ENCODE results near the gene PPEF2. TPM values are rescaled to one million over a fixed set of nuclear protein-coding genes. Genes with fewer than 3 reads are reported as not detected.

PPEF2 gene
- total RNA-seq, 1 donor from 2014 or later: not detected

DNA sequence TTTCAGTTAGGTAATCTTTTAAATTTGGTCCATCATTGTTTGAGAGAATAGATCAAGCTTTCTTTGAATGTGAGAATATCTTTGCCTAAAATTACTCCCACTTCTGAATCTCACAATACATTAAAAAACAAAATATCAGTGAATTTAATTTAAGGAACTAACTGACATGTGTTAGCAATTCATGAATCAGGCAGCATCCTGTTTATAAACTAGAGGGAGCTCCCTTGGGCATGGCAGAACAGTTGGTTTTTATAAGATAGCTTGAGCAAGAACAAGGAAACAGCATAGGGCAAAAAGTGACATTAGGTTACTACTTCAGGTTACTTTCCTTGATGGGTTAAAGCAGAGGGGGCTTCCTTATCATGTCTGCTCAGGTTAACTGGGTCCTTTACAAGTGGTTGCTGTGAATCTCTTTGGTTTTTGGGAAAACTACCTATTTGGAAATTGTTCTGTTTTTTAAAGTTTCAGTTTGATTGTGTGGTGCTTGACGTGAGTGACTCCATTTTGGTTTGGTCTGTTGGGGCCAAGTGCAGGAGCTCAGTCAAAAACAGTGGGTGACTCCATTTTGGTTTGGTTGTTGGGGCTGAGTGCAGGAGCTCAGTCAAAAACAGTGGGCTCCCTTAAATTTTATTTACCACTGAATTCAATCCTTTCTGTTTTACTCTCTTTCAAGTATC is 68.0 kb downstream of the PPEF2 start:
- no peak for DNase-seq (ENCODE audit: low read depth, low spot score)

DNA sequence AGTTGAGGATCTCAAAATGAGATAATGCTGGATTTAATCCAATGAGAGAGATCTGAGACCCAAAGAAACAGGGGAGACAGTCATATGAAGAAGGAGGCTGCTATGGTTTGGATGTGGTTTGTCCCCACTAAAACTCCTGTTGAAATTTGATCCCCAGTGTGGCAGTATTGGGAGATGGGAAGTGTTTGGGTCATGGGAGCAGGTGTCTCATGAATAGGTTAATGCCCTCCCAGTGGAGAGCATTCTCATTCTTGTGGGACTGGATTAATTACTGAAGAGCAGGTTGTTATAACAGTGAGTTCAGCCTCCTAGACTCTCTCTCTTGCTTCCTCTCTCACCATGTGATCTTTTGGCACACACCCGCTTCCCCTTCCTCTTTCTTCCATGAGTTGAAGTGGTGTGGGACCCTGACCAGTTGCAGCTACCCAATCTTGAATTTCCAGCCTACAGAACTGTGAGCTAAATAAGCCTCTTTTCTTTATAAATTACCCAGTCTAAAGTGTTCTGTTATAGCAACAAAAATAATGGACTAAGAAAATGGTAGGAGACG is 70.3 kb downstream of the PPEF2 start:
- DNase-seq (ENCODE audit: low read depth, low spot score): no peak

DNA sequence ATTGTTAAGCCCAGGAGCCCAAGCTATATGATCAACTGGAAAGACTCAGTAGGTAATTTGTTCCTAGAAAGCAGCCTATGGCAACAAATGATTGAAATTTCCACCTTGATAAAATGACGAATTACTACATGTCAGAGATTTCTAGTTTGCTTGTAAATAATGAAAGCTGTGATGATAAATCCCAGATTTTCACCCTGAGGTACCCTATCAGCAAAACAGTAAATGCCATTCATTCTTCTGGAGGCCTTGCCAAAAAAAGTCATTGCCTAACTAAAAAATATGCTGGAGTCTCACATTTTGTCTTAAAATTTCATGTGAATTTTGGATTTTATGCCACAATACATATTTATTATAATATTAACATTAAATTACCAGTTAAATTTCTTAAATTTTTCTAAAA is 71.3 kb downstream of the PPEF2 start:
- no peak for DNase-seq (ENCODE audit: low read depth, low spot score)

DNA sequence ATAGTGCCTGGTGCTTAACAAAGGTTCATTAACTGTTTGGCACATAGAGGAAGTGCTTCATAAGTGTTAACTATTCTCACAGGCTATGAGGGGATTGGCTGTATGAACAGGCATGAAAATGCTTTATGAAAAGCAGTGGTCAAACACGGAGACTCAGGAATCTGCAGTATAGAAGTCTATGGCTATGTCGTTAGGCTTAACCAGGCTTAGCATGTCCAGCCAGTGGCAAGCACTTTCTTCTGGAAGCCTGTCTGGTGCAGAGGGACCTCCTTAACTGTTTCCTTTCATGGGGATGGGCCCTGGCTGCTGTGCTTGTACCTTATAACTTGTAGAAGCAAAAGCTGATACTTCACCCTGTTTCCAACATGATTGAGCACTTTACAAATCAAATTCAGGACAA is 78.4 kb downstream of the PPEF2 start:
- DNase-seq (ENCODE audit: low read depth, low spot score): no peak

DNA sequence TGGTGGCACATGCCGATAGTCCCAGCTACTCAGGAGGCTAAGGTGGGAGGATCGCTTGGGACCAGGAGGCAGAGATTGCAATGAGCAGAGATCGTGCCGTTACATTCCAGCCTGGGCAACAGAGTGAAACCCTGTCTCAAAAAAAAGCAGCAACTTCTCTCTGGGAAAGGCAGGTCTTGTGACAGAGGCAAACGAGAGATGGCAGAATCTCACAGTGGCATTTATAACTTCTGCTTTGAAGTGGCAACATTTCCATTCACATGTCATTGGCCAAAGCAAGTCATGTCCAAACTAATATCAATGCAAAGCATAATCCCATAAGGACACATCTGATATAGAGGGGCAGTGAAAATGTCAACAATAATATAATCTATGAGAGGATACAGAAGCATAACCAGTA is 79.8 kb downstream of the PPEF2 start:
- no peak for DNase-seq (ENCODE audit: low read depth, low spot score)

DNA sequence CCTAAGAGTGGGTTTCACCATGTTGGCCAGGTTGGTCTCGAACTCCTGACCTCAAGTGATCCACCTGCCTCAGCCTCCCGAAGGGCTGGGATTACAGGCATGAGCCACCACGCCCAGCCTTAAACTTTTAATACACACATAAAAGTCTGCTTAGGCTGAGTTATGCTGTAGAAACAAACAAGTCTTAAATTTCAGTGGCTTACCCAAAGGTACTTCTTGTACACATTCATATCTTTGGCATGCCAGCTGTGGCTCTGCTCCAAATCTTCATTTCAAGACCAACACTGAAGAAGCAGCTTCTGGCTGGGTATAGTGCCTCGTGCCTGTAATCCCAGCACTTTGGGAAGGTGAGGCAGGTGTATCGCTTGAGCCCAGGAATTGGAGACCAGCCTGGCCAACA is 80.3 kb downstream of the PPEF2 start:
- DNase-seq (ENCODE audit: low read depth, low spot score): no peak

DNA sequence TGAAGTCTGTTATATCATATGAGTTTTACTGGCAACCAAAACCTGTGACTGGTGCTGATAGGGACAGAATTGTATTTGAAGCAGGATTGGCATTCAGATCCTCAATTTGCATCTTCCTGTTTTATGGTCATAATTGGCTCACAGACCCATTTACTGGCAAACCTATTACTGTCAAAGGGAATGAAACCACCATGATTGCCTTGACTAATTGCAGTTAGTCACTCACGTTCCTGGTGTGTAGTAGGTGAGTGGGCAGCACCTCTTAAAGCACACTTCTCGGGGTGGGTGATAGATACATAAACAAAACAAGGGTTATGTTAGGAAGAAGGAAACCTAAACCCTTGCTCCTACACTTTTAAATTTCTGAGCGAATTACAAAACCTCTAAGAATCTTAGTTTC is 81.0 kb downstream of the PPEF2 start:
- DNase-seq (ENCODE audit: low read depth, low spot score): no peak

DNA sequence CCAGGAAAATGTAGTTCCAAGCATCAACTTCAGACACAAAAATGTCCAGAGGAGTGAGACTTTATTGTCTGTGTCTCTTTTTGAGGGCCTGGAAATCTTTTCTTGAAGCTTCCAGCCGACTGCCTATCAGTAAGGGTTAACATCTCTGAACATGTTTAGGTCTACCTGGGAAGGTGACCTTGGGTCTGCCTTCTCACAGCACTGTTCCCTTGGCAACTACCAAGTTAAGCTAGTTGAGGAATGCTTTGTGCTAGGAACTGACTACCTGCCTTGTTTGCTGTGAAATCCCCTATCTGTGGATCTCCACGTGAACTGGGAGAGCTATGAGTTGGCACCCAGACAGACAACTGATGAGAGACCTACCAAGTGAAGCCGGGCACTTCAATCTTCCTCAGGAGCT is 81.6 kb downstream of the PPEF2 start:
- no peak for DNase-seq (ENCODE audit: low read depth, low spot score)

DNA sequence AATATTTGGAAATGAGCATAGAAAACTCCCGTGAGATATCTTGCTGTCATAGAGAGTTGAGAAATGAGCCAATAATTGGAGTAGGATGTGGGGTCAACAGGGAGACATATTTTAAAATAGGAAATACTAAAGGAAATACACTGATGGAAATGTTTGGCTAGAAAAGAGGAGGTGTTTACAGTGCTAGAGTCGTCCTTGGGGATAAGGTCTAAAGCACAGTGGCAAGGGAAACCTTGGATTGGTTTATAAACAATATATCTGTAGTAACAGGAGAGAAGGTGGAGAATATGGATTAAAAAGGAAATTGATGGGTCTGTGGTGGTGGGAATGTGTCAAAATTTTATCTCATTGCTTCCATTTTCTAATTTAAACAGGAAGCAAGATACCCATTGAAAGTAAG is 82.1 kb downstream of the PPEF2 start:
- no peak for DNase-seq (ENCODE audit: low read depth, low spot score)

DNA sequence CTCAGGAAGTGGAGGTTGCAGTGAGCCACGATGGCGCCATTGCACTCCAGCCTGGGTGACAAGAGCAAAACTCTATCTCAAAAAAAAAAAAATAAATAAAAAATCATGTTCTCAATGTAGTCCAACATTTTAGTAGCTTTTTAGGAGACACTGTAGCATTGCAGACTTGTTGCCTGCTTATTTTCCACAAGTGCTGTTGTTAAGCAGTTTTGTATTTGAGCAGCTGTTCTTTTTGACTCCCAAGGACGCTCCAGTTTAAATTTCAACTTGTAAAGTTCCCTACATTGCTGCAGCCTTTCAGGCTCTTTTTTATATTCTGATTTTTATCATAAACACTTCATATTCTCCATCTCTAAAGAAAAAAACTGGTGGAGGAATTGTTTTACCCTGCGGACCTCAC is 83.1 kb downstream of the PPEF2 start:
- DNase-seq (ENCODE audit: low read depth, low spot score): no peak

DNA sequence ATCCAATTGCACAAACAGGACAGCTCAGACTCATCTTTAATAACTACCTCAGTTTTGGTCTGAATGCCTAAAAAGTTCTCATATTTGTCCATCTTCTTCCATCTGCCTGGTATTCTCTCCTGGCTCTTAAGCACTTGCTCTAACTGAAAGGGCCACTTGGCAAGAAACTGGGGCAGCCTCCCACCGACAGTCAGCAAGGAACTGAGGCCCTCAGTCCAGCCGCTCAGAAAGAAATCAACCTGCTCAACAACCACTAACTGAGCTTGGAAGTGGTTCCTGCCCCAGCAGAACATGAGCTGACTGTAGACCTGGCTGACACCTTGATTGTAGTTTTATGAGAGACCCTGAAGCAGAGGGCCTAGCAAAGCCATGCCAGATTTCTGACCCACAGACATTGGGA is 84.4 kb downstream of the PPEF2 start:
- no peak for DNase-seq (ENCODE audit: low read depth, low spot score)

Other genes starting within 250 kb of the PPEF2 start
- gene G3BP2, start 229.0 kb downstream of the PPEF2 start, total RNA-seq: 235 and 241 TPM in 2 replicates
- gene USO1, start 177.9 kb downstream of the PPEF2 start, total RNA-seq: 77.6 and 93.6 TPM in 2 replicates
- 20.1 and 23.2 TPM in 2 replicates for gene NAAA, start 38.6 kb upstream of the PPEF2 start, total RNA-seq
- gene SDAD1, start 88.5 kb upstream of the PPEF2 start, total RNA-seq: 24.4 and 26.3 TPM in 2 replicates
- gene CXCL9, start 105.1 kb upstream of the PPEF2 start, total RNA-seq: not detected in 2 replicates
- gene CXCL10, start 121.0 kb upstream of the PPEF2 start, total RNA-seq: 0.28 and 0.33 TPM in 2 replicates
- gene CXCL11, start 133.6 kb upstream of the PPEF2 start, total RNA-seq: 1.9 and 2.6 TPM in 2 replicates
- 0.07 TPM in 1 of 2 replicates, not detected in the other for gene ART3, start 172.3 kb upstream of the PPEF2 start, total RNA-seq
- 61.2 and 72.6 TPM in 2 replicates for gene NUP54, start 245.9 kb upstream of the PPEF2 start, total RNA-seq

All from pulmonary artery endothelial cell (primary cell).